ENCODE measurements around the gene RBM6. TPM values are rescaled to one million over a fixed set of nuclear protein-coding genes. Genes with fewer than 3 reads are reported as not detected.

RBM6 gene
- total and polyA plus RNA-seq, 9 of the 15 experiments (the other 6 are each of a cell fraction or from before 2014, with no cell fraction given), result 19.9 to 82.2 (median 57.8) TPM

DNA sequence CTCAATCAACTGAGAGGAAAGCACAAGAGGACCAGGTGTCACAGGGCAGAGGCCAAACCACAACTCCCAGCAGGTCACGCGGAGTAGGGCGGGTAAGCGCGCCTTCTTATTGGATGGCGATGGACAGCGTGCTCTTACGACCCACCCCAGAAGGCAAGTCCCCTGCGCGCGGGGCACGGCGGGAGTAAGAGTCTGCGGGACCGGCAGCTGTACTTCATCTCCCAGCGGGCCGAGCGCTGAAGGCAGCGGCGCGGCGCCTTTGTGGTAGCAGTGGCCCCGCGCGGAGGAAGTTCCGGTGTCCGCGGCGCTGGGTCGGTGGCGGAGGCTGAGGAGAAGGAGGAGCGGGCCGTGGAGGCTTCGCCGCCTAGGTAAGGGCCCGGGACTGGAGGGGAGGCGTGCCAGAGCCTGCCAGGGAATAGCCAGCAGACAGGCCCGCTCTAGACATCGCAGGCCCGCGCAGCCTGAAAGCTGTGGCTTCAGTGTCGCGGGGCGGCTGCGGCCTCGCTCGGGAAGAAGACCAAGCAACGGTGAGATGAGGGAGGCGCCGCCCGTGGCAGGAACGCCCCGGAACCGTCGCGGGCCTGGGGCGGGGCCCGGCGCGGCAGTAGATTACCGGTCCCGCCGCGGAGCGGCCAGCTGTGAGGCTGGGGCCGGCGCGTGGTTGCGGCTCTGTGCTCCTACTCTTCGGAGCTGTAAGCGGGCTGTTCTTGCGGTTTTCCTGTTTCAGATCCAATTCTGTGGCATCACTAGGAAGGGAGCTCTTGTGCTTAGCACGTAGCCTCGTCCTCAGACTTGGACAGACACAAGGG lies at the start of gene RBM6 (continued):
- TF ChIP-seq ZNF449 (CRISPR knock-in tag; IDR thresholded peaks at IDR 0.05), result no peak
- no peak for TF ChIP-seq YBX1 (IDR thresholded peaks at IDR 0.05)
- no peak for TF ChIP-seq ARNT (IDR thresholded peaks at IDR 0.05)
- no peak for TF ChIP-seq BRCA1 (IDR thresholded peaks at IDR 0.05)
- no peak for TF ChIP-seq BRCA1 (CRISPR knock-in tag; IDR thresholded peaks at IDR 0.05)
- TF ChIP-seq PTBP1 (IDR thresholded peaks at IDR 0.05; ENCODE audit: low read depth, low read length), result no peak
- no peak for TF ChIP-seq ZNF133 (CRISPR knock-in tag; IDR thresholded peaks at IDR 0.05)
- 0 out of 2 replicates have a peak, but pooled peaks have one; percentile 25 for TF ChIP-seq CHD2 (IDR thresholded peaks at IDR 0.05; ENCODE audit: low read depth, low read length)
- TF ChIP-seq HMBOX1 (IDR thresholded peaks at IDR 0.05), result no peak
- TF ChIP-seq ZNF174 (CRISPR knock-in tag; IDR thresholded peaks at IDR 0.05), result no peak
- TF ChIP-seq CHCHD3 (CRISPR knock-in tag; IDR thresholded peaks at IDR 0.05), result no peak
- TF ChIP-seq ZBTB12 (CRISPR knock-in tag; IDR thresholded peaks at IDR 0.05), result peak; percentile 63
- TF ChIP-seq POLR3A (IDR thresholded peaks at IDR 0.05; ENCODE audit: borderline replicate concordance, extremely low read depth, insufficient read depth, insufficient read length), result no peak
- no peak for TF ChIP-seq ESRRB (CRISPR knock-in tag; IDR thresholded peaks at IDR 0.05; ENCODE audit: borderline replicate concordance)
- no peak for TF ChIP-seq SFPQ (IDR thresholded peaks at IDR 0.05; ENCODE audit: low read depth, low read length)
- no peak for TF ChIP-seq SMAD1 (IDR thresholded peaks at IDR 0.05; ENCODE audit: low read depth, low read length, partially characterized antibody)
- peak; percentile 73 for TF ChIP-seq C11orf30 (IDR thresholded peaks at IDR 0.05; ENCODE audit: low read depth)
- TF ChIP-seq WHSC1 (IDR thresholded peaks at IDR 0.05; ENCODE audit: low read length), result no peak
- no peak for TF ChIP-seq HMG20A (CRISPR knock-in tag; conservative IDR thresholded peaks at IDR 0.05)
- no peak for TF ChIP-seq CHD1 (IDR thresholded peaks at IDR 0.05; ENCODE audit: low read length)
- no peak for TF ChIP-seq RBM15 (IDR thresholded peaks at IDR 0.05; ENCODE audit: insufficient read depth, low read length)
- no peak for TF ChIP-seq IRF2 (CRISPR knock-in tag; IDR thresholded peaks at IDR 0.05)
- peak; percentile 63; the same call in 1 of the 2 replicates for TF ChIP-seq VEZF1 (CRISPR knock-in tag; IDR thresholded peaks at IDR 0.05)
